Measurements from ENCODE around the gene CHMP1A.
"Not testable (repeated sequence)": the region's sequence is repeated elsewhere in the genome, so short reads cannot be mapped to it uniquely, and the experiment has no call there.

Gene CHMP1A

GRCh38 chr16:89691986-89692569, 34.6 kb upstream of the CHMP1A start:
- no peak for DNase-seq (ENCODE audit: low read depth, low spot score)

DNA sequence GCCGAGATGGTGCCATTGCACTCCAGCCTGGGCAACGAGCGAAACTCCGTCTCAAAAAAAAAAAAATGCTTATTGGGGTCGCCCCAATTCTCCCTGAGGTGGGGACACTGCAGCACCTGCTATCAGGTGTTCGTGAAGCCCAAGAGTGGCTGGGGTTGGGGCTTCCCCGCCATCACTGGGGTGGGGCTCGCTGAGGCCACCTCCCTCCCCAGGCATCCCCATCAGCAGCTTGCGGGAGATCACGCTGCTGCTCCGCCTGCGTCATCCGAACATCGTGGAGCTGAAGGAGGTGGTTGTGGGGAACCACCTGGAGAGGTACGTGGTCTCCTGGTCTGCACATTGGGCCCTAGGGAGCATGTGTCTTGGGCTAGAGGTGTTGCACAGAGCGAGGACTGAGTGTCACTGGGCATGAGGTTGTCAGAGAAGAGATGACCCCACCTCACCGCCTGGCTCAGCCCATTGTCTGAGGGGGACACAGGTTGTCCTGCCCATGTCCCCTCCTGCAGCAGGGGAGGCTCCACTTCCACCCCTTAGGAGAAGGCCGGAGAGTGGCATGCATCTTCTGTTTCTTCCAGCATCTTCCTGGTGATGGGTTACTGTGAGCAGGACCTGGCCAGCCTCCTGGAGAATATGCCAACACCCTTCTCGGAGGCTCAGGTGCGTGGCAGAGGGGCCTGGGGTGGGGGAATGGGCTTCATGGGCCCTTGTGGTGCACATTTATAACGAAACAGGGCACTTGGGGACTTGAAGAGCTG, 33.9 kb upstream of the CHMP1A start:
- DNase-seq (ENCODE audit: low read depth, low spot score), result no peak

DNA sequence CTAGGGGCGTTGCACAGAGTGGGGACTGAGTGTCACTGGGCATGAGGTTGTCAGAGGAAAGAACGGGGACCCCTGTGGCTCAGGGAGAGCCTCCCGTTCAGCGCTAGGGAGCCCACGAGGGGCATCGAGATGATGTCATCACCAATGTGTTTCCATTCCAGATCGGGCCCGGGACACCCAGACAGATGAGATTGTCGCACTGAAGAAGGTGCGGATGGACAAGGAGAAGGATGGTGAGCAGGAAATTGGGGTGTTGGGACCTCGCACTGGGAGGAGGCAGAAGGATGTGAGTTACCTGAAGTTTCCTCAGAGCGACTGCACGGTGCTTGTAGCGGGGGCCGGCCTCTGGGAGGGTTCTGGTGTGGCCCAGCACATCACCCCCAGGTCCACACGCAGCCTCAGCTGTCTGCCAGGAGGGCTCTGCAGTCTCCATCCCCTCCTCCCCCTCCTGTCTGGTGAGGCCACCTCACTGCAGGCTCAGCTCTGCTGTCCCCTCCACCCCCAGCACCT, 32.9 kb upstream of the CHMP1A start:
- DNase-seq (ENCODE audit: low read depth, low spot score), result no peak

GRCh38 chr16:89689621-89690020, 32.1 kb upstream of the CHMP1A start:
- DNase-seq (ENCODE audit: low read depth, low spot score), result not testable (repeated sequence)

- no peak for DNase-seq (ENCODE audit: low read depth, low spot score)
Observed at GRCh38 chr16:89689142-89689541, 31.6 kb upstream of the CHMP1A start.

DNA sequence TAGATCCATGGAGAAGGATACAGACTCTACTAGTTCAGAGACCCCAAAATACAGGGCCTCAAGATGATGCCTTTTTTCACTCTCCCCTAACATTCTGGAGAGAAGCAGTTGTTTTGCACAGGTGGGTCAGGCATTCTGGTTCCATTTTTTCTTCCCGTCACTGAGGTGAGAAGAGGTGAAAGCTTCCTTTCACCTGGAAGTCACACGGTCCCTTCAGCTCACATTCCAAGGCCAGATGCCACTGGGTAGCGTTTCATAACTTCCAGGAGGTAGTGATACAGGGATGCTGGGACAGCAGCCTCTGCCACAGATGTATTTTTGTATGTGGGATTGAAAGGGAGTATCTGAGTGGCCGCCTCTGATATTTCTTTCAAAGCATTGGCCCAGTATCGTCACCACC, 30.9 kb upstream of the CHMP1A start:
- no peak for DNase-seq (ENCODE audit: low read depth, low spot score)

DNA sequence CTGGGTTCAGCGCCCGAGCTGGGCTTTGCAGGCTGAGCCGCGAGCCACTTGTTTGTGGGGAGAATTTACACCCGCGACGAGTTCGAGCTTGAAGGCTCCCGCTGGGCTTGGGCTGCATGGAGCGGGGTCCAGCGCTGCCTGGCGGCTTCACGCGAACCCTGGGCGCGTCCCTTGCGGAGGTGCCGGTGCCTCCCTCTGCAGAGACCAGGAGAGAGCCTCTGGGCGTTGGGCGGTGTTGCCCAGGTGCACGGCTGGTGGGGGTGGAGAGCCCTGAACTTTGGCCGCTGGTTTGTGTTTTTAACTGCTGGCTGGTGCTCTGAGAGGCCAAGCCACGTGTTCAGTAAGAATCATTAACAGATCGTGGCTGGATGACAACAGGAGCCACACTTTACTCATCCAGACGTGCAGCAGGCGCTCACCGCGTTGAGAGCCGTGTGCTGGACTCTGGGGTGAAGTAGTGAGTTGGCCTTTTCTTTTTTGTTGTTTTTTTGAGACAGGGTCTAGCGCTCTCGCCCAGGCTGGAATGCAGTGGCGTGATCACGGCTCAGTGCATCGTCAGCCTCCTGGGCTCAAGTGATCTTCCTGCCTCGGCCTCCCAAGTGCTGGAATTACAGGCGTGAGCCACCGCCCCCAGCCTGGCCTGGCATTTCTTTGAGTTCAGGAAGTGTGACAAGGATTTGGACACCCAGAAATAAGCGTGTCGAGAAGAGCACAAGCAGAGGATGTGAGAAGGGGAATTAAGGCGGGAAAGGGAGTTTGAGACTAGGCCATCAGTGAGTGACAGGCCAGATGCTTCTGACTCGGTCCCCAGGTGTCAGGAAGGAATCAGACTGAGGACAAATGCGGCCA, 29.8 kb upstream of the CHMP1A start:
- no peak for DNase-seq (ENCODE audit: low read depth, low spot score)

DNA sequence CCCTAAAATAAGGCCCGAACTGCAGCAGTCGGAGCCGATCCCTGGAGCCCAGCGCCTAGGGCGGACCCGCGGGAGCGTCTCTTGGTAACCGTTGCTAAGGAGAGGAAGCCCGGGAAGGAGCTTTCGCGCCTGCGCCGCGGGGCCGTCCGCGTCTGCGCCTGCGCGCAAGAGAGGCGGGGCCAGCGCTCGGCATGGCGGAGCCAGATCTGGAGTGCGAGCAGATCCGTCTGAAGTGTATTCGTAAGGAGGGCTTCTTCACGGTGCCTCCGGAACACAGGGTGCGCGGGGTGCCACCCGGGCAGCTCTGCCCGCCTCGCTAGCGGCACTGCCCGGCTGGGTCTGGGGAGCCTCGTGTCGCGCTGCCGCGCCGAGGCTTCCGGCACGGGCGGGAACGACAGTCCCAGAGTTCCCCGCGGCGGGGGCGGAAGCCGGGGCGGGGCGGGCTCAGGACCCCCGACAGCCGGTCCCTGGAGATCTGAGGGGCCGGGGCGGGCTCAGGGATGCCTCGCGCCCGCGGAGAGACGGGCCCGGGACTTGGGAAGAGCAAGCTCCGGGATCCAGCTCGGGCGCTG, 29.1 kb upstream of the CHMP1A start, which contains the start of gene CDK10:
Gene CDK10 (plus strand): TSS at position 170 of the 572 bp plus-strand sequence. CDS start 22 bp downstream, at position 192.
- DNase-seq (ENCODE audit: low read depth, low spot score), result peak; percentile 81

- no peak for DNase-seq (ENCODE audit: low read depth, low spot score)
Observed at GRCh38 chr16:89685916-89686315, 28.4 kb upstream of the CHMP1A start.

DNA sequence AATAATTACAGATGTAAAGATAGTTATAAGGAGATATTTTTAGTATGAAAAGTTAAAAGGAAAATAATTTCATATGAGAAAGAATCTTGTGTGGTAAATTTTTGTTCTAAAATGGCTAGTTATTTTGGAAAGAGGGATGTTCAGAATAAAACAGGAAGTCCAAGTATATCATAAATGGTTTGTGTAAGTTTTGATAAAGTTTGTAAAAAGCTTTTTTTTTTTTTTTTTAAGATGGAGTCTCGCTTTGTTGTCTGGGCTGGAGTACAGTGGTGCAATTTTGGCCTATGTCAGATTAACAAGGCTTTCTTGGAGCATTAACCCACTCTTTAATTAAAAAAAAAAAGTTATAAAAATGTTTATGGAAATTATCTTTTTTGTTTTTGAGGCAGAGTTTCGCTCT, 20.8 kb upstream of the CHMP1A start:
- DNase-seq (ENCODE audit: low read depth, low spot score), result no peak

- DNase-seq (ENCODE audit: low read depth, low spot score), result no peak
Observed at GRCh38 chr16:89672177-89672941, 14.9 kb upstream of the CHMP1A start.

DNA sequence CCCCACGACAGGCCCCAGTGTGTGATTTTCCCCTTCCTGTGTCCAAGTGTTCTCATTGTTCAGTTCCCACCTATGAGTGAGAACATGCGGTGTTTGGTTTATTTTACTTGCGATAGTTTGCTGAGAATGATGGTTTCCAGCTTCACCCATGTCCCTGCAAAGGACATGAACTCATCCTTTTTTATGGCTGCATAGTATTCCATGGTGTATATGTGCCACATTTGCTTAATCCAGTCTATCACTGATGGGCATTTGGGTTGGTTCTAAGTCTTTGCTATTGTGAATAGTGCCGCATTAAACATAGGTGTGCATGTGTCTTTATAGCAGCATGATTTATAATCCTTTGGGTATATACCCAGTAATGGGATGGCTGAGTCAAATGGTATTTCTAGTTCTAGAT, 14.1 kb upstream of the CHMP1A start:
- not testable (repeated sequence) for DNase-seq (ENCODE audit: low read depth, low spot score)

DNA sequence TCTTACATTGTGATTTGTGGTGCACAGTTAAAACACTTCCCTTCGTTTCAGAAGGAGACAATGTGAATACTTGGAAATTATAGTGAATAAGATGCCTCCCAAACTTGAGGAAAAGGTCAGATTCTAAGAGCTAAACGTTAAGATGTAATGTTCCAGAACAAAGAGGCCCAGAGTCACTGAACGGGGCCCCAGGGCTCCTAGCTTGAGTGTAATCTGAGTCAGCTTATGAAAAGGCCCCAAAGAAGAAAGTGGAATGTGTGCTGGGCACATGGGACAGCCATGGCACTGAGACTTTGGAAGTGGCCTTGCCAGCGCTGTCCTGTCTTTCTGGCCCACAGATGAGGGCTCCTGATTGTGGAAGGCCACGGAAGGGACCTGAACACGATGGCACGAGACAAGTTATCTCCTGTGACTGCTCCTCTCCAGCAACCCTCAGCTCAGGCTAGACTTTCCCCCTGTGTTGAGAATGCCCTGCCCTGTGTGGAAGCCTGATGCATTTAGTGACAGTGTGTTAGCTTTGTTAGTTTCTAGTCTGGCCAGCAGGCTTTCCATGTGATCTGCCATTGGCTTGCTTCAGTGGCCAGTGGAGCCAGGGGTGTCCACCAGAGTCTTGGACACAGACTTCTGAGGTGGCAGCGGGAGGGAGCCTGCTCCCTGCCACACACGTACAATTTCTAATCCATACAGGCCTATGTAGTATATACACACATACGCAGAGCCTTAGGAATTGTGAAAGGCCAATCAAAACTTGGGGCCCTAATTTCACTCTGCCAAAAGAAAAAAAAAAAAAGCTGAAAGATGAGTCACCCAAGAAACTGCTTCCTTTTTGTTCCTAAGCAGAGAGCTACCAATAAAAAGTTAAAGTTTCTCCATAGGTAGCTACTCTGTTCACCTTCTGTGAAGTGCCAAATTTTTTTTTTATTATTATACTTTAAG, 13.3 kb upstream of the CHMP1A start:
- no peak for DNase-seq (ENCODE audit: low read depth, low spot score)

- DNase-seq (ENCODE audit: low read depth, low spot score), result no peak
Observed at GRCh38 chr16:89669755-89670154, 12.2 kb upstream of the CHMP1A start.

- no peak for DNase-seq (ENCODE audit: low read depth, low spot score)
Observed at GRCh38 chr16:89668790-89669158, 11.3 kb upstream of the CHMP1A start.

GRCh38 chr16:89667633-89668032, 10.1 kb upstream of the CHMP1A start:
- DNase-seq (ENCODE audit: low read depth, low spot score), result no peak

GRCh38 chr16:89667000-89667399, 9.5 kb upstream of the CHMP1A start:
- not testable (repeated sequence) for DNase-seq (ENCODE audit: low read depth, low spot score)

DNA sequence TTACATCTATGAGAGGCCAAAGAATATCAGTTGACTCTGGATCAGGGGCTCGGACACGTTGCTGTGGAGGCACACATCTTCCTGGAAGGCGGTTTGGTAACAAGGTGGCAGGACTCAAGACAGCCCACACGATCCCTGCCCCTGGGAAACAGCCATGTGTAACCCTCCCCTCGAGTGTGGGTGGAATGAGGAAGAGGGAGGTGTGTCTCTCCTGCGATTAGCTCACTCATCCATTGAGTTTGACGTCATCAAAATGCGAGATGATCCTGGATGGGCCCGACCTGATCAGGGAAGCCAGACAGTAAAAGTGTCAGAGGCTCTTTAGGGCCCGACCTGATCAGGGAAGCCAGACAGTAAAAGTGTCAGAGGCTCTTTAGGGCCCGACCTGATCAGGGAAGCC, 6.7 kb upstream of the CHMP1A start:
- not testable (repeated sequence) for DNase-seq (ENCODE audit: low read depth, low spot score)

- no peak for DNase-seq (ENCODE audit: low read depth, low spot score)
Observed at GRCh38 chr16:89661215-89661614, 3.7 kb upstream of the CHMP1A start.

- DNase-seq (ENCODE audit: low read depth, low spot score), result no peak
Observed at GRCh38 chr16:89660146-89660545, 2.6 kb upstream of the CHMP1A start.

Data from smooth muscle cell of the brain vasculature (primary cell).